Left hindlimb (tissue), 1 donor: ENCODE measurements around the gene AGPAT4.
"Not testable (repeated sequence)": the region's sequence is repeated elsewhere in the genome, so short reads cannot be mapped to it uniquely, and the experiment has no call there.

Experiments
- DNase-seq: peaks from one replicate; pipeline ENCODE4 v3.0.0-alpha.2; 2018

Gene AGPAT4

DNA sequence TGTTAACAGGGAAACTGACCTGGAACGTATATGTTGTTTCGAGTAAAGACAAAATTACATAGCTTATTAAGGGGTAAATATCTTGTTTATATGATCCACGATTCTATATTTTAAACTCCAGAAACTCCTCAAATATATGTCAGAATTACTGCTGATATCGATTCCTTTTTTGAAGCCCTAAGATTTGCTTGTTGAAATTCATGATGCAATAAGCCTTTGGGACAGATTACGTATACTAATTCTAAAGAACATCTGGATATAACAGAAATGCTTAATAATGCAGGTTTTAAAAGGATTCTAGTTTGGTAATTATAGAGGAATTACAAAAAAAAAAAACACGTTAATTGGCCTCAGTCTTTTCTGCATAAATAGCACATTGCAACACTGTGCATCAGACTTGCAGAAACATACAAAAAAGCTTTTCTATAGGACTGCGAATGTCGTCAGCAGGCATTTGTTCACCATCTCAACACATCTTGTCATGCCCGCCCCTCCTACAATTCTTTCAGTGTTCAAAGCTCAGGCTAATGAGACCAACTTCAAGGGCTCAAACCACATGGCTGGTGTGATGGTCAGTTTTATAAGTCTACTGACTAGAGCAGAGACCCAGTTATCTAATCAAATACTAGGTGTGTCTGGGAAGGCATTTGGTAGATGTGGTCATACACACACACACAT is 74.9 kb downstream of the AGPAT4 start:
- no peak for DNase-seq

DNA sequence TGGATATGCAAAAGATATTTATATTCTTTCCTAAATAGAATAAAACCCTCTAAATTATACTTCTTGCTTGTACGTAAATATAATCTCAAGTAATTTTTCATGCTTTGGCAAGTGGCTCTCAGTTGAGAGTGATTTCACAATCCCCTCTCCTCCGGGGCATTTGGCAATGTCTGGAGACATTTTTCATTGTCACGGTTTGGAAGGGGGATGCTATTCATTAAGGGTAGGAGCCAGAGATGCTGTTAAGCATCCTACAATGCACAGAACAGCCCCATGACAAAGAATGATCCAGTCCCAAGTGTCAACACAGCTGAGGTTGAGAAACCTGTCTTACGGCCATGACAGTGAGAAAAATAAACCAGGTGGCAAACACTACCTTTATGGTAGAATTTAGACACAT is 75.7 kb downstream of the AGPAT4 start:
- DNase-seq: no peak

DNA sequence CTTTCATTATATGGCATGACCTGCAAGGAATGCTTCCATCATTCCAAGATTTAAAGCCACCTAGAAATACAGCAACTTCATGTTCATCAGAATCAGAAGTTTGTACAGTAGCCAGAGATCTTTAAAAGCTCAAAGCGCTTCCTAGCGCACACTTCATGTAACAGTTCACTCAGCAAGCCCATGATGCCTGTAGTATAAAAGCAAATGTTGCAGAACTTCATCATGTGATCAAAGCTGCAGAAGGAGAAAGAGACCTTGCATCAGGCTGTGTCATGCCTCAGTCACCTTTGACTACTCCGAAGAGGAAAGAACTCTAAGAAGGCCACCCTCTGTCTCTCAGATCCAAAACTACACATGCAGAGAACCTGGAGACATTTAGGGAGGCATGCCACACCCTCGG is 78.5 kb downstream of the AGPAT4 start:
- no peak for DNase-seq

DNA sequence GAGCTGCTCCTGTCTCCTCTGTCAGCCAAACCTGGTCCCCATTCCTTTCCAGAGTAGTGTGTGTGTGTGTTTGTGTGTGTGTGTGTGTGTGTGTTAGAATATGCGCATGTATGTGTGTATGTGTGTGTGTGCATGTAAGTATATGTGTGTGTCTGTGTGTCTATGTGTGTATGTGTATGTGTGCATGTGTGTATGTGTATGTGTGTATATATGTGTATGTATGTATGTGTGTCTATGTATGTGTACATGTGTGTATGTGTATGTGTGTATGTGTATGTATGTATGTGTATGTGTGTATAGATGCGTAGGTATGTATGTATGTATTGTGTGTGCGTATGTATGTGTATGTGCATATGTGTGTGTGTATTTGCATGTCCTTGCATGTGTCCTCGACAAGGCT is 79.5 kb downstream of the AGPAT4 start:
- no peak for DNase-seq

DNA sequence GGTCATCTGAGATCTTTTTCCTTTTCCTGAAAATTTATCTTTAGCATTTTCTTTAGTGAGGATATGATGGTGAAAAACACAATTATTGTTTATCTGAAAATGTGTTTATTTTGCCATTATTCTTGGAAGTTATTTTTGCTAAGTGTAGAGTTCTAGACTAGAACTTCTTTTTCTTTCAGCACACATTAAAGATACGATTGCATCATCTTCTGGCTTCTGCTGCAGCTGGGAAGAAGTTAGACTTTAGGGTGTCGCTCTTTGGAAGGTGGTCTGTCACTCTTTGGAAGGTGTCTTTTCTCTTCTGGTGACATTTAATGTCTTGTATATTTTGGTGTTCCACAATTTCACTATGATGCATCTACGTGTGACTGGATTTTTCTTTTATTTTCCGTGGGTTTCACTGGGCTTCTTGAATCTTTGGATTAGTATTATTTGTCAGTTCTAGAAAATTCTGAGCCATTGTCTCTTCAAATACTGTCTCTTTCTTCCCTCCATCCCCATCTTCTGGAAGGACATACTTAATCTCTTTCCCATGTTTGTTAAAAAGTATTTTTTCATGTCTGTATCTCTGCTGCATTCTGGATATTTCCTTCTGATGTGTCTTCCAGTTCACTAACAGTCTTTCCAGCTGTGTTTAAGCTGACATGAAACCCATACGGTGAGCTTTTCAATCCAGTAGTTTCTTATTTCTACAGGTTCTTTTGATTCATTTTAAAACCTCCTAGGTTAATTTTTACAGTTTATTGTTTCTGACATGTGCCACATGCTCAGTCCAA is 81.0 kb downstream of the AGPAT4 start:
- DNase-seq: no peak

DNA sequence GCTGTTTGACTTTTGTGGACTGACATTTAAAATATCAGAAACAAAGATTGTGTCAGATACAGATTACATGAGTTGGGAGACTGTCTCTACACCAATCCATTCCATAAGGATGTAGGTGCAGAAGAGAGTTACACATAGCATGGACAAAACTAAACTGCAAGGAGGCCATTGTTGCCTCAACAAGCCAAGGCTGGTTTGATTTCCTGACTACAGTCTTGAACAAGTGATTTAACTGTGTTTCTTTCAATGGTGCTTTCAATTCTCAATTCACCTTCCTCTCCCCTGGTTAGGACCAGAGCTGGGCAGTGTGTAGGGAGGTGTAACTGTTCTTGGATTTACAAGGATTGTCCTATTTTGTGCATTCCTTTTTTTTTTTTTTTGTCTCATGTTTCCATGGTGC is 82.2 kb downstream of the AGPAT4 start:
- DNase-seq: no peak

DNA sequence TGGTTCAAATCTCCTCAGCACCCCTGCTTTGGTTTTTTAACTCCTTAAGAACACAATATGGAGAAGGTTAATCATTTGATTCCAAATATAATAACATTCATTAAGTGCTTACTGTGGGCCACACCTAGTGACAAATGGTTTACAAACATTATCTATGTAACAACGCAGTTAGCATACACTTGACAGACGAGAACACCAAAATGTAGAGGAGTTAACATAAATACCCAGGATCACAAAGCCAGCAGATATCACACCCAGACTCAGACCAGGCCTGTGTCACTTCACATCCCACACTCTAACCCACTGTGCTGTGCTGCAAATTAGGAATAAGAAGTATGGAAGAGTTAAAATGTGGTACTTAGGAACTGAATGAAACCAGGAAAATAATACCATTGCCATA is 82.9 kb downstream of the AGPAT4 start:
- DNase-seq: no peak

DNA sequence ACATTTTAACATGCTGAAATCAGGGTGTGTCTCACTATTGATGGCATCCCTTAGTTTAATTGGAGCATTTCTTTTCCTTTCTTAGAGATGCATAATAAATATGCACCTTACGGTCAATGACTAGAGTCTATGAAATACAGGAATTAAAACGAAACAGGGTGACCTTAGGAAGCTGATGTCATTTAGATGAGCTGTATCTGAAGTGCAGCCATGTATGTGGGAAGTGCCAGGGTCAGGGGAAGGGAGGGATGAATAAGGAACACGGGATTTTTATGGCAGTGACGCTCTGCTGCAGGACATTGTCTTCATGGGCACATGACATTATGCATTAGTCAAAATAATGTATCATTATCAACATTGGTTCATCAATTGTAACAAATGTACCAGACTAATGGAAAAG is 84.0 kb downstream of the AGPAT4 start:
- DNase-seq: no peak

DNA sequence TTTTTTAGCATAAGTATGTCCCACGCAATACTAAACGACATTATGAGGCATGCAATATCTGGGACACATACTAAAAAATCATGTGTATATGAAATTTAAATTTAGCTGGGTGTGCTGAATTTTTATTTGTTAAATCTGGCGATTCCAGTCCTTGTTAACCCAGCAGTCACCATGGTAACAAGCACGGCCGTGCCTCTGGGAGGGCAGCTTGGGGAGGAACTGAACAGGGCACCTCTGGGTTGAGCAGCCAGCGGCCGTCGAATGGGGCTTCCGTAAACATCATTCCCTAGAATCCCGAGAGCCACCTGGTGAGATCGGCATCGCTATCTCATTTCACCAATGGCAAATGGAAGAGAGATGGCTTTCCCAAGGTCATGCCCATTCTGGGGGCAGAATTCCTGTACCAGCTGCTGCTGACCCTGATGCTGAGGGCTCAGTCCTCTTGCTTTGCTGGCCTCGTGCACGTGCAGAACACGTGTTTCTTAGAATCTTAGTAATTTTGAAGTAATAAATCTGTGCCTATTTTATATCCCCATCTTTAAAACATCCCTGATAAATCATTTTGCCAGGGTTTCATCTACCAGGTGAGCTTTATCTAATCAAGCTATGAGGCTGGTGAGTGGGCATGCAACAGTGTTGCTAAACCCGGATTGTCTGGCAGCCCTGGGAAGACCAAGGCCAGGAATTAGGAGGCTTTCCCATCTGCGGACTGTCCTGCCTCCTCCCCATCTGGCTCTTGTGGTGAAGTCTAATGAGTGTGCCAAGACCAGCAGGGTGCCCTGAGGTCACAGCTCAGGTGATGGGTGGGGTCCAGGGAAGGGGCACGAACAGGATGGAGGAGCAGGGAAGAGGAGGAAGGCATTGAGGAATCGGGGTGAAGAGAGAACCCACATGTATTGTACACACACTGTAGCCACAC is 85.1 kb downstream of the AGPAT4 start:
- no peak for DNase-seq

DNA sequence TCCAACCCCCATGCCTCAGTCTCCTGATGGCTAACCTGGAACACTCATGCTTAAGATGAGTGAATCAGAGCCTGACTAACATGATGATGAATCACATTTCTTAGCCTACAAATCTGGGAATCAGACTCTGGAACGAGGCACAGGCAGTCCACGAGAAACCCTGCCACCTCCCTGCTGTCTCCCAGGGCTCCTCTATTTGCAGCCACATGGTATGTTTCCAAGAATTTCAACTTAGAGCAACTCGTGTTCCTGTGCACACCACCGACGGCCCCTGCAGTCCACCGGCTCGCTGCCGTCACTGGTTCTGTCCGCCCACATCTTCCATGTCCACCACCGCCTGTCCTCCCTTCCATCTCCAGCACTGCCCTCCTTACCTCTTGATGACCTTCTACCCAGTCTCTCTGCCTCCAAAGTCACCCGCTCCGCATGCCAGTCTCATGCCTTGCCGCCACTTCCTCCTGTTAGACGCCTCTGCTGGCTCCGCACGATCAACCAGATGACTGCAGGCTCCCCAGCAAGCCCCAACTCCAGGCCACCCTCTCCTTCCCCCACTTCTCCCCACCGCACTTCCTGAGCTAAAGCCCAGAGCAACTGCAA is 87.6 kb downstream of the AGPAT4 start:
- DNase-seq: no peak

DNA sequence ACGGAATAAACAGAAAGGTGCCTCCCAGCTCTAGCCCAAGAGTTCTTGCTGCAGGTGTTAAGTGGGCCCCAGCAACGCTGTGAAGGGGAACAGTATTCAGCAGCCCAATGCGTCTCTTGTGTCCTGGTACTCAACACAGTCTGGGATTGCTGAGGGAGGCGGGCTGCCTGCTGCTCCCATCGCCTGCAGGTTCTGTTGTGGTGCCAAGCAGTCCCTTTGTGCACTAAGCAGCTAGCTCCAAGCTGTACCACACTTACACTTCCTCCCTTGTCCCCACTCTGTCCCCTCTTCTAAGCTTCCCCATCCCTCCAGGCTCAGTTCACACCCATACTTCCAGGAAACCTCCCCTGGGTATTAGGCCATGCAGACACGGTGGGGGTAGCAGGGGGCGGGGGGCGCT is 92.7 kb downstream of the AGPAT4 start:
- DNase-seq: no peak

DNA sequence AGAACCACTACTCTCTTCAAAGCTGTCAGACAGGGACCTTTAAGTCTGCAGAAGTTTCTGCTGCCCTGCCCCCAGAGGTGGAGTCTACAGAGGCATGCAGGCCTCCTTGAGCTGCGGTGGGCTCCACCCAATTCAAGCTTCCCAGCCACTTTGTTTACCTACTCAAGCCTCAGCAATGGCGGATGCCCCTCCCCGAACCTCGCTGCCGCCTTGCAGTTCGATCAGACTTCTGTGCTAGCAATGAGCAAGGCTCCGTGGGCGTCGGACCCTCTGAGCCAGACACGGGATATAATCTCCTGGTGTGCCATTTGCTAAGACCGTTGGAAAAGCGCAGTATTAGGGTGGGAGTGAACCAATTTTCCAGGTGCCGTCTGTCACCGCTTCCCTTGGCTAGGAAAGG is 95.7 kb downstream of the AGPAT4 start:
- not testable (repeated sequence) for DNase-seq

DNA sequence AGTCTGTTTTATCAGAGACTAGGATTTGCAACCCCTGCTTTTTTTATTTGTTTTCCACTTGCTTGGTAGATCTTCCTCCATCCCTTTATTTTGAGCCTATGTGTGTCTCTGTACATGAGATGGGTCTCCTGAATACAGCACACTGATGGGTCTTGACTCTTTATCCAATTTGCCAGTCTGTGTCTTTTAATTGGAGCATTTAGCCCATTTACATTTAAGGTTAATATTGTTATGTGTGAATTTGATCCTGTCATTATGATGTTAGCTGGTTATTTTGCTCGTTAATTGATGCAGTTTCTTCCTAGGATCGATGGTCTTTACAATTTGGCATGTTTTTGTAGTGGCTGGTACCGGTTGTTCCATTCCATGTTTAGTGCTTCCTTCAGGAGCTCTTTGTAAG is 97.4 kb downstream of the AGPAT4 start:
- not testable (repeated sequence) for DNase-seq

DNA sequence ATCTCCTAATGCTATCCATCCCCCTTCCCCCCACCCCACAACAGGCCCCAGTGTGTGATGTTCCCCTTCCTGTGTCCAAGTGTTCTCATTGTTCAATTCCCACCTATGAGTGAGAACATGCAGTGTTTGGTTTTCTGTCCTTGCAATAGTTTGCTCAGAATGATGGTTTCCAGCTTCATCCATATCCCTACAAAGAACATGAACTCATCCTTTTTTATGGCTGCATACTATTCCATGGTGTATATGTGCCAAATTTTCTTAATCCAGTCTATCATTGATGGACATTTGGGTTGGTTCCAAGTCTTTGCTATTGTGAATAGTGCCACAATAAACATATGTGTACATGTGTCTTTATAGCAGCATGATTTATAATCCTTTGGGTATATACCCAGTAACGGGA is 101.1 kb downstream of the AGPAT4 start:
- DNase-seq: not testable (repeated sequence)

DNA sequence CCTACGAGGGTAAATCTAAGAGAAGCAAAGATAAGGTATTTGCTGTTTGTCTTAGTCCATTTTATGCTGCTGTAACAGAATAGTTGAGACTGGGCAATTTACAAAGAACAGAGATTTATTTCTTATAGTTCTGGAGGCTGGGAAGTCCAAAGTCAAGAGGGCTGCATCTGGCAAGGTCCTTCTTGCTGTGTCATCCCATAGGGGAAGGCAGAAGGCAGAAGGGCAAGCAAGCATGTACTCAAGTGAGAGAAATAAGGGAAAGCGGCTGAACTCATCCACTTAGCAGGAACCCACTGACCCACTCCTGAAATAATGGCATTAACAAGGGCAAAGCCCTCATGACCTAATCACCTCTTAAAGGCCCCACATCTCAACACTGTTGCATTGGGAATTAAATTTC is 102.7 kb downstream of the AGPAT4 start:
- DNase-seq: no peak

DNA sequence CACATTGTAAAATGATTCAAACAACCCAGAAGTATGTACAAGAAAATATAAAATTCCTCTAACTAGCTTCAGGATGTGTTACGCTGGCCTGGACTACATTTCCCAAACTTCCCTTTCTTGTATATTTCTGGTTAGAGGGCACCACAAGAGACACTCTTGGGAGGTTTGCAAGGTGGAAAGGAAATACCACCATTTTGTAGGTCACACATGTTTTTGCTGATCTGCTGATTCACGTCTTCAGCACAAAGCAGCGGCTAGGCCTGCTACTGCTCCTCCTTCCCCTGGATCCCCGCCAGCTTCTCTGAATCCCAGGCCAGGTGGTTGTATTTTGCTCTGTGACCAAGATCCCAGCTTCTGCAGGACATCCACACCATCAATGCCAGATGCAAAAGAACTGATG is 104.2 kb downstream of the AGPAT4 start:
- DNase-seq: peak; percentile 72

DNA sequence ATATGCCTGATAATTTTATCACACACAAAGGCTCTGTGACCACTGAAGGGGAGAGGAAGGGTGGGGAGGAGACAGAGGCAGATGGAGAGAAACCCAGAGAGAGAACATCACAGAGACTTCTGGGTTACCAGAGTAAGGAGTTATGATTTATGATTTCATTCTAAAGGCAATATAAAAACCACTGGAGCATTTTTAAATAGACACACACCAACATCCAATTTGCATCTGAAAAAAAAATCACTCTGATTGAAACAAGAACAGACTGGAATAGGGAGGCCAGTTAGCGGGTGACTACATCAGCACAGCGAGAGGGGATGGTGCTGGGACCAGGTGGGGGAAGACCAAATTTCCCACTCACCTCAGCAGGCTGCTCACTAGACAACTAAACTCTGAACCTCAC is 104.8 kb downstream of the AGPAT4 start:
- DNase-seq: no peak

DNA sequence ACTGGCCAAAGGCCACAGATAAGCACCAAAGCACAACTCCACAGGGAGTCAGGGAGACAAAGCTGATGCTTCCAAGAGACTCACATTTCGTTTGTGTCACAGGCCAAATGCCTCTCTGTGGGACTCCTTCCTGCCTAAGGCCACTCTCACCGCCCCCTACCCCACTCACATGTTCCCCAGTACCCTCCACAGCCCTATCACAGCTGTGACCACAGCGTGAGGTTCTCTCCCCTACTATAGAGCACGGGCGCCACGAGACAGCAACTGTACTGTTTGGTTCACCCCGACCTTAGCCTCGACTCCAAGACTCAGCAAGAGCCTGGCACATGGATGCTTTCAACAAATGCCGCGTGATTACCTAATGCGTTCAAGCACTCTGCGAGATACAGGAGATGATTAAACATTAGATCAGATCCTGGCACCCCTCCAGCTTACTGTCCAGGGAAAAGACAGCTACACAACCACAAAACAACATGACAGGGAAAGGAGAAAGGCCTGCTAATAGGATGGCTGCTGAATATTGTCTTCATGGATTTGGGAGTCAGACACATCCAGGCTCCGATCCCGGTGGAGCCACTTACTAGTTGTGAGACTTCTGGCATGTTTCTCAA is 105.5 kb downstream of the AGPAT4 start:
- DNase-seq: no peak

DNA sequence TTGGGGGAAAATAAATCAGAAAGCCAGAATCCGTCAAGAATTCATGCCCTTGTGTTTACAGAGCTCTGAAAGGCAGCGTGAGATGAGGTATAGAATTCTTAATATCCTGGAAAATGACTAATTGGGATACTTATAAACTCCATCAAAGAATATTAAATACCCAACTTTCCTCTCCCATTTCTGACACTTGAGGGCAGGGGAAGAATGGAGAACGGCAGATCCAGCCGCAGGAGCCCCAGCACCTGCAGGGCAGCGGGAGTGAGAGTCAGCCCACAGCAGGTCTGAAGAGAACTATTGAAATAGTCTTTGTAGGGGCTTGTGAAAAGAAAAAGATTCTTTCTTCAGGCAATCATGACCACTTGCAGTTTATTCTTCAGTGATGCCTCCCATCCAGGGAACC is 107.2 kb downstream of the AGPAT4 start:
- DNase-seq: no peak

DNA sequence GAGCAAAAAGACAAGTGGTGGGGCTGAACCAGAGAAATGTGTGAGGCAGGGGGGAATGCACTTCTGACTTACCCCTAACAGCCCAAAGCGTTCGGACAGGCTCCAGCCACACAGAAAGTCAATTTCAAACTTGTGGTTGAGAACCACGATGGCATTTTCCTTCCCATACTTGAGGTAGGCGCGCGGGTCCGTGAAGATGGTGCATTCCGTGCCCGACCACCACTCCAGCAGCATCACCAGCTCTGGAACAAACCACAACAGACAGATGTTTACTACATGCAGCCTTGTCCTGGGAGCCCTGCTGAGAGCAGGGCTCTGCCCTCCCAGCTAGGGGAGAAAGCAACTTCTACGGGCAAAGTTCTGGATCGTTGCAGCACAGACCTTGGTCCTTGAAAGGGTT is 107.7 kb downstream of the AGPAT4 start:
- no peak for DNase-seq

DNA sequence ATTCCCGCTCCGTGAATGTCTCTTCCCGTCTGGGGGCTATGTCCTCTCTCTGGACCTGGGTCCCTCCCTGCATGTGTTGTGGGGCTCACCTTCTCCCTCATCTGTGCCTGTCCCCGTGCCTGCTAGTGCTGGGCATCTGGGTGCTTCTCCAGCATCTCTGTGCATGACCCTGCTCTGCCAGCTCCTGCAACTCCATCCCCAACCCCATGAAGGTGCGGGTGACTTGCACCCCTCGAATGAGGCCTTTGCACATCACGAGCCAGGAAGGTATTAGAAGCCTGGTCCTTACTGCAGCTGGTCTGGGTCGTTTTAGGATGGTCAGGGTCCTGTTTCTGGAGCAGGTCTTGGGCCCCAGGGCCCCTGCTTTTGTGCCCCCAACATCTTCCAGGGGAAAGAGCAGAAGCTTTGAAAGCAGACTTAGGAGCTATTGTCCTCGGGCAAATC is 109.7 kb downstream of the AGPAT4 start:
- no peak for DNase-seq

DNA sequence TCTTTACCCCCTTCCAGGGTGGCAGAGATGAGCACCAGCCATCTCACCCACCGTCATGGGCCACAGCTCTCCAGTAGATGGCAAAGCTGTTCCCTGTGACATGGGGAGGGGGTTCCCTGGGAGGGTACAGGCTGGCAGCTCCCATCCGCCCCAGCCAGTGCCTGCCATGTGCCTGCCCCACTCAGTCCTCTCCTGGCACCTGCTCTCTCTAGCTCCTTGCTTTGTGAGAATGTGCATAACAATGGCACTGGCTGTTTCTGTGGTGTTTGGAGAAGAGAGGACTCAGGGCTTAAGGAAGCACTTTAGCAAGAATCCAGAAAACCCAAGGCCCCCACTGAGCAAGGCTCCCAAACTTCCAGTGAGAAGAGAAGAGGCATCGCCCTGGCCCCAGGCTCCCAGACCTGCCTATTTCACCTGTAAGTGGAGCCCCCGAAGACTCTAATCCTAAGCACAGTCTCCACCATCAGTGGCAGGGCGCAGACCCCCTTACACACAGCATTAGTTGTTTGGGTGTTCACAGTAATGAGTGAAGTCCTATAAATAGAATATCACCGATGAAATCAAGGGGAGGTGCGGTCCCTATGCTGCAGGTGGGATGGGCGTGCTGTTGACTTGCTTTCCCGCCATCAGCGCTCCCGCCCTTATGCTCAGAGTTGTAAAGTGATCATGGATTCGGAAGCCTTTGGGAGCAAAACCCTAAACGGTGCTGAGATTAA is 110.2 kb downstream of the AGPAT4 start:
- no peak for DNase-seq
